ENCODE results near the gene COL28A1. TPM values are rescaled to one million over a fixed set of nuclear protein-coding genes. Genes with fewer than 3 reads are reported as not detected.

Gene COL28A1
- total RNA-seq, 3 donors from 2014 or later (not counting 1 experiment from before 2014, with no cell fraction given) = 0.28 to 0.84 (median 0.45) TPM

- no peak overlapping the region for H3K27ac Mint-ChIP-seq
- Histone ChIP-seq H3K4me3 (ENCODE audit: low read length) (no peak overlapping the region), H3K36me3 (ENCODE audit: control insufficient read depth, insufficient read depth, low read length) (no peaks in the 10 kb centered on the region), H3K4me1 (ENCODE audit: control insufficient read depth, insufficient read depth, low read length) (no peaks in the 10 kb centered on the region), H3K9me3 (ENCODE audit: control insufficient read depth, insufficient read depth, low read length) (no peaks in the 10 kb centered on the region), H3K27ac (ENCODE audit: low read length) (no peak overlapping the region), H3K27me3 (ENCODE audit: control insufficient read depth, insufficient read depth, low read length) (no peaks in the 10 kb centered on the region)
- no peak for TF ChIP-seq CTCF (IDR thresholded peaks at IDR 0.05)
- WGBS (ENCODE audit: insufficient coverage) = 100% methylated on average over 3 of the region's 3 CpGs
- no peaks in the 10 kb centered on the region for H3K27me3 Mint-ChIP-seq (ENCODE audit: low read depth in 2 of 2)
- ATAC-seq = no peak
- intact Hi-C loops (cut with micrococcal nuclease) = no loop called here
- no peaks in the 10 kb centered on the region for H3K9me3 Mint-ChIP-seq
- no peaks in the 10 kb centered on the region for H3K4me1 Mint-ChIP-seq
- no peak for DNase-seq
- H3K36me3 Mint-ChIP-seq = no peaks in the 10 kb centered on the region
- no peak overlapping the region for H3K4me3 Mint-ChIP-seq
These were observed 12.7 kb upstream of the COL28A1 start for GRCh38 chr7:7548407-7548806.

GRCh38 chr7:7542251-7542835, 6.7 kb upstream of the COL28A1 start:
- Mint-ChIP-seq H3K27me3 (ENCODE audit: low read depth in 2 of 2) (peaks cover 0 to 7% of the 10 kb centered on the region in 2 donors), H3K36me3 (no peaks in the 10 kb centered on the region), H3K9me3 (no peaks in the 10 kb centered on the region), H3K4me3 (no peak overlapping the region), H3K4me1 (peaks cover 5 to 6% of the 10 kb centered on the region in 2 donors), H3K27ac (no peak overlapping the region)
- Histone ChIP-seq H3K4me3 (ENCODE audit: low read length) (no peak overlapping the region), H3K27ac (ENCODE audit: low read length) (no peak overlapping the region), H3K27me3 (ENCODE audit: control insufficient read depth, insufficient read depth, low read length) (no peaks in the 10 kb centered on the region), H3K9me3 (ENCODE audit: control insufficient read depth, insufficient read depth, low read length) (no peaks in the 10 kb centered on the region), H3K36me3 (ENCODE audit: control insufficient read depth, insufficient read depth, low read length) (no peaks in the 10 kb centered on the region), H3K4me1 (ENCODE audit: control insufficient read depth, insufficient read depth, low read length) (no peaks in the 10 kb centered on the region)
- DNase-seq (no peak), ATAC-seq (no peak)
- WGBS (ENCODE audit: insufficient coverage) = 92% methylated on average over 4 of the region's 4 CpGs
- TF ChIP-seq CTCF (IDR thresholded peaks at IDR 0.05) = no peak
- intact Hi-C loops (cut with micrococcal nuclease) = no loop called here

GRCh38 chr7:7539711-7540110, 4.0 kb upstream of the COL28A1 start:
- H3K4me1 ChIP-seq (ENCODE audit: control insufficient read depth, insufficient read depth, low read length) = no peaks in the 10 kb centered on the region
- H3K27me3 ChIP-seq (ENCODE audit: control insufficient read depth, insufficient read depth, low read length) = no peaks in the 10 kb centered on the region
- no peaks in the 10 kb centered on the region for H3K36me3 Mint-ChIP-seq
- ATAC-seq (no peak), DNase-seq (no peak)
- no peak overlapping the region for H3K27ac Mint-ChIP-seq
- no peaks in the 10 kb centered on the region for H3K9me3 Mint-ChIP-seq
- H3K4me1 Mint-ChIP-seq = peaks cover 5 to 6% of the 10 kb centered on the region in 2 donors
- intact Hi-C loops (cut with micrococcal nuclease) = loop anchor here (1.0 to 2.0 kb wide), 3 partner anchors 115 to 575 kb away; no protein-coding TSS in a partner anchor
- no peak overlapping the region for H3K27ac ChIP-seq (ENCODE audit: low read length)
- TF ChIP-seq CTCF (IDR thresholded peaks at IDR 0.05) = no peak
- H3K4me3 ChIP-seq (ENCODE audit: low read length) = no peak overlapping the region
- no peak overlapping the region for H3K4me3 Mint-ChIP-seq
- no peaks in the 10 kb centered on the region for H3K36me3 ChIP-seq (ENCODE audit: control insufficient read depth, insufficient read depth, low read length)
- peaks cover 0 to 14% of the 10 kb centered on the region in 2 donors for H3K27me3 Mint-ChIP-seq (ENCODE audit: low read depth in 2 of 2)
- WGBS (ENCODE audit: insufficient coverage) = 84% methylated on average over 4 of the region's 4 CpGs
- H3K9me3 ChIP-seq (ENCODE audit: control insufficient read depth, insufficient read depth, low read length) = no peaks in the 10 kb centered on the region

GRCh38 chr7:7539152-7539551, 3.5 kb upstream of the COL28A1 start:
- WGBS (ENCODE audit: insufficient coverage) = 93% methylated on average over 2 of the region's 4 CpGs
- Mint-ChIP-seq H3K27ac (no peak overlapping the region), H3K4me3 (no peak overlapping the region), H3K4me1 (peaks cover 5 to 6% of the 10 kb centered on the region in 2 donors), H3K27me3 (ENCODE audit: low read depth in 2 of 2) (peaks cover 0 to 14% of the 10 kb centered on the region in 2 donors), H3K36me3 (no peaks in the 10 kb centered on the region), H3K9me3 (no peaks in the 10 kb centered on the region)
- H3K4me3 ChIP-seq (ENCODE audit: low read length) = no peak overlapping the region
- H3K27me3 ChIP-seq (ENCODE audit: control insufficient read depth, insufficient read depth, low read length) = no peaks in the 10 kb centered on the region
- intact Hi-C loops (cut with micrococcal nuclease) = no loop called here
- H3K9me3 ChIP-seq (ENCODE audit: control insufficient read depth, insufficient read depth, low read length) = no peaks in the 10 kb centered on the region
- ATAC-seq = no peak
- no peaks in the 10 kb centered on the region for H3K36me3 ChIP-seq (ENCODE audit: control insufficient read depth, insufficient read depth, low read length)
- no peak for TF ChIP-seq CTCF (IDR thresholded peaks at IDR 0.05)
- H3K27ac ChIP-seq (ENCODE audit: low read length) = no peak overlapping the region
- DNase-seq = no peak
- no peaks in the 10 kb centered on the region for H3K4me1 ChIP-seq (ENCODE audit: control insufficient read depth, insufficient read depth, low read length)

Measured in natural killer cell (primary cell).